GM12878 (cell line): Measurements from ENCODE around the gene ASB7. TPM values are rescaled to one million over a fixed set of nuclear protein-coding genes. Genes with fewer than 3 reads are reported as not detected.

ENCODE experiments used
- ATAC-seq: fragments of 200-7000 bp; cut with Tn5 transposase; 3 replicates; pipeline ENCODE4 v1.9.1; 2020; ENCODE audit warnings: mild to moderate bottlenecking, moderate library complexity
- BruUV-seq: library from RNA; stranded (reverse); fragments of 400-500 nt; replicated peaks from 2 replicates; lab custom pipeline; 2021; lab: Mats Ljungman, UMichigan
- CTCF ChIA-PET: fragments of 300-600 bp; sonication (Branson Sonifier 250); formaldehyde crosslinking; extraction: SDS; loops from one replicate; lab custom pipeline; 2021; ENCODE audit warnings: inconsistent platforms; lab: Yijun Ruan, JAX
- POLR2A ChIA-PET: fragments of 350-600 bp; formaldehyde crosslinking; extraction: SDS; loops from one replicate; lab custom pipeline; 2021; ENCODE audit warnings: inconsistent platforms; lab: Charles Lee
- RAD21 ChIA-PET: fragments of 300-600 bp; sonication (Branson Sonifier 250); formaldehyde crosslinking; loops from one replicate; lab custom pipeline; 2023; ENCODE audit warnings: antibody characterized with exemption; ENCODE audit not compliant: unreplicated experiment; lab: Charles Lee
- SMC1A ChIA-PET: fragments of 300-600 bp; sonication (Branson Sonifier 250); formaldehyde crosslinking; loops from one replicate; lab custom pipeline; 2023; ENCODE audit not compliant: unreplicated experiment, uncharacterized antibody; lab: Charles Lee
- DNase-seq: peaks from one replicate; pipeline ENCODE4 v3.0.0-alpha.2; 2011; ENCODE audit warnings: low read depth, low spot score
- FAIRE-seq: peaks from 3 replicates; lab custom pipeline; 2011; peaks lifted over from hg19 to GRCh38; lab: Jason Lieb, UNC
- H2AFZ ChIP-seq: 2 replicates; pipeline ENCODE4 v1.6.0; 2011; ENCODE audit warnings: low read depth, low read length, control low read depth; ENCODE audit not compliant: control insufficient read depth
- H3K27ac ChIP-seq: 2 replicates; pipeline ENCODE4 v1.5.1; 2011; ENCODE audit warnings: control low read depth; ENCODE audit not compliant: control insufficient read depth, insufficient read depth
- H3K27me3 ChIP-seq, 2 experiments: replicated peaks in 1 of 2; 2 replicates each; pipeline versions ENCODE4 v1.6.0 to v1.6.1; 2011; ENCODE audit warnings: low read length in 1 of 2; ENCODE audit not compliant: control insufficient read depth in 2 of 2, insufficient read depth in 2 of 2
- H3K36me3 ChIP-seq, 2 experiments: 2 replicates each; pipeline ENCODE4 v1.5.1; 2011; ENCODE audit warnings: low read length in 1 of 2; ENCODE audit not compliant: control insufficient read depth in 2 of 2, insufficient read depth in 2 of 2
- H3K4me1 ChIP-seq: 2 replicates; pipeline ENCODE4 v1.6.1; 2011; ENCODE audit warnings: mild to moderate bottlenecking, low read length, moderate library complexity, mixed read lengths; ENCODE audit not compliant: control insufficient read depth, insufficient read depth
- H3K4me2 ChIP-seq: 2 replicates; pipeline ENCODE4 v1.6.0; 2011; ENCODE audit warnings: control low read depth; ENCODE audit not compliant: control insufficient read depth, insufficient read depth
- H3K4me3 ChIP-seq: fragments of 200-600 bp; sonication (generic); 2 replicates; pipeline ENCODE4 v1.5.1; 2016
- H3K79me2 ChIP-seq: 2 replicates; pipeline ENCODE4 v1.6.0; 2011; ENCODE audit warnings: low read length; ENCODE audit not compliant: control insufficient read depth, insufficient read depth
- H3K9ac ChIP-seq: 2 replicates; pipeline ENCODE4 v1.8.0; 2011; ENCODE audit warnings: low read length, control low read depth, mixed read lengths; ENCODE audit not compliant: control insufficient read depth, insufficient read depth
- H3K9me3 ChIP-seq: replicated peaks from 3 replicates; pipeline ENCODE4 v1.5.1; 2011; ENCODE audit warnings: mild to moderate bottlenecking, low read length; ENCODE audit not compliant: control insufficient read depth, insufficient read depth
- H4K20me1 ChIP-seq: 2 replicates; pipeline ENCODE4 v1.6.0; 2011; ENCODE audit not compliant: control insufficient read depth, insufficient read depth
- CBX3 ChIP-seq: fragments of 200-600 bp; sonication (generic); IDR thresholded peaks from 2 replicates; pipeline ENCODE4 v1.6.1; 2016; ENCODE audit warnings: low read depth, borderline replicate concordance
- CTCF ChIP-seq, 3 experiments: IDR thresholded peaks in 2 of 3; conservative IDR thresholded peaks in 1 of 3; 2 replicates each; pipeline ENCODE4 v1.5.1; 2011; ENCODE audit warnings: low read depth in 3 of 3, low read length in 3 of 3, mild to moderate bottlenecking in 3 of 3, control low read depth in 2 of 3, moderate library complexity in 2 of 3, inconsistent platforms in 1 of 3, mixed read lengths in 1 of 3; ENCODE audit not compliant: control insufficient read depth in 2 of 3, insufficient read depth in 1 of 3; ENCODE audit errors: extremely low read depth in 1 of 3
- RCOR1 ChIP-seq: conservative IDR thresholded peaks from 2 replicates; pipeline ENCODE4 v1.6.1; 2012; ENCODE audit warnings: low read depth, low read length, improper control_type of control experiment
- WGBS: methylation state at CpG from one replicate; pipeline ENCODE4 v1.1.6; 2016; ENCODE audit warnings: low lambda C conversion rate; ENCODE audit not compliant: insufficient replicate concordance, insufficient coverage; ENCODE audit errors: missing lambda C conversion rate; 5-methylcytosine and 5-hydroxymethylcytosine counted together
- in situ Hi-C: fragments of 300-500 bp; cut with MboI; formaldehyde crosslinking; loops from 9 replicates; pipeline ENCODE4 v1.14.3; 2018; ENCODE audit warnings: mixed read lengths
- intact Hi-C: fragments of 100-400 bp; cut with micrococcal nuclease; formaldehyde crosslinking; loops from one replicate; pipeline ENCODE4 v1.14.2; 2022; ENCODE audit not compliant: unreplicated experiment
- polyA plus RNA-seq, 11 experiments: library from polyadenylated mRNA; depleted of rRNA in 4 of 11; unstranded in 6 of 11; stranded (reverse) in 5 of 11; fragments of >200 nt; fragmentation: Nextera tagmentation in 4 of 11; fragmentation: Illumina TruSeq in 1 of 11; extraction: Ambion mirVana in 4 of 11; extraction: Trizol in 1 of 11; gene quantifications; 1 replicate in 1 of 11; 2 replicates in 10 of 11; pipeline versions ENCODE4 v1.2.1 to v1.2.3, GENCODE V29; 2011 to 2016; ENCODE audit warnings: inconsistent platforms in 2 of 11, missing spikeins in 2 of 11, low read depth in 1 of 11
- total RNA-seq, 4 experiments: library from RNA; depleted of rRNA in 3 of 4; stranded (reverse); fragments of >200 nt in 3 of 4; fragmentation: Illumina TruSeq in 1 of 4; extraction: Trizol in 1 of 4; gene quantifications; 2 replicates each; pipeline versions ENCODE4 v1.2.1 to v1.2.3, GENCODE V29; 2013 to 2021

Gene ASB7
- total and polyA plus RNA-seq, 10 of the 15 experiments (the other 5 are each of a cell fraction or from before 2014, with no cell fraction given), result 2.7 to 13.9 (median 8.6) TPM

- TF ChIP-seq CBX3, result no peak
Measured at GRCh38 chr15:100648951-100649350, 46.6 kb downstream of the ASB7 start (continued).

- Histone ChIP-seq H3K4me1 (no peaks in the 10 kb centered on the region), H3K9me3 (no peaks in the 10 kb centered on the region), H3K4me3 (no peak overlapping the region), H2AFZ (no peak overlapping the region), H3K9ac (no peak overlapping the region), H3K27me3 (no peaks in the 10 kb centered on the region), H4K20me1 (no peaks in the 10 kb centered on the region), H3K79me2 (no peaks in the 10 kb centered on the region), H3K27ac (no peak overlapping the region), H3K36me3 (peaks cover 0 to 4% of the 10 kb centered on the region in 2 experiments; a peak in 1 of 4 replicates), H3K4me2 (no peak overlapping the region)
- no peak for ATAC-seq
- SMC1A ChIA-PET, result interaction anchor here (0.6 to 1.8 kb wide), 3 partner anchors 15 to 222 kb away, joined by 3 to 5 read pairs (median 5); no protein-coding TSS in a partner anchor
- DNase-seq, result no peak
- TF ChIP-seq RCOR1 (no peak), CTCF (IDR thresholded peaks at IDR 0.05 in 2 of 3, conservative IDR thresholded peaks at IDR 0.05 in 1 of 3; ENCODE audit: control insufficient read depth in 2 of 3, extremely low read depth in 1 of 3, insufficient read depth in 1 of 3, low read depth in 3 of 3, low read length in 3 of 3) (peak; percentile 4 to 11 (median 5); a peak in 1 of 6 replicates)
- POLR2A ChIA-PET, result no interaction called here
- in situ Hi-C loops, result no loop called here
- intact Hi-C loops, result no loop called here
- no peak for FAIRE-seq
- 100% methylated on average over 1 of the region's 1 CpG for WGBS
- CTCF ChIA-PET, result interaction anchor here (0.9 to 1.0 kb wide), 2 partner anchors 498 to 722 kb away, joined by 3 read pairs; no protein-coding TSS in a partner anchor
- BruUV-seq, result no TSS peak
- RAD21 ChIA-PET, result no interaction called here
Measured at GRCh38 chr15:100650685-100651084, 48.3 kb downstream of the ASB7 start.
